K562 (cell line): ENCODE data around the gene MCOLN2. TPM values are rescaled to one million over a fixed set of nuclear protein-coding genes. Genes with fewer than 3 reads are reported as not detected.

Experiments used
- BDP1 ChIP-seq: IDR thresholded peaks from 3 replicates; pipeline ENCODE4 v1.6.1; 2011; ENCODE audit not compliant: insufficient read length, insufficient read depth
- KDM5B ChIP-seq: fragments of 200-600 bp; sonication (generic); IDR thresholded peaks from 2 replicates; pipeline ENCODE4 v1.6.1; 2012; ENCODE audit warnings: low read depth, mild to moderate bottlenecking, moderate library complexity, low read length, control low read depth, inconsistent platforms; ENCODE audit not compliant: insufficient replicate concordance
- SNRNP70 ChIP-seq: fragments of 200-400 bp; formaldehyde crosslinking; optimal IDR thresholded peaks from 2 replicates; pipeline ENCODE3; 2017; ENCODE audit warnings: low read depth, low read length
- ZNF121 ChIP-seq: sonication (generic); formaldehyde crosslinking; conservative IDR thresholded peaks from 2 replicates; pipeline ENCODE4 v1.8.0; 2022; ENCODE audit warnings: missing genetic modification reagents
- ZNF232 ChIP-seq: sonication (generic); formaldehyde crosslinking; IDR thresholded peaks from 2 replicates; pipeline ENCODE4 v1.8.0; 2022; ENCODE audit warnings: mild to moderate bottlenecking, missing genetic modification reagents
- polyA plus RNA-seq, 8 experiments: library from polyadenylated mRNA; depleted of rRNA in 4 of 8; stranded (reverse) in 5 of 8; unstranded in 3 of 8; fragments of >200 nt; fragmentation: Nextera tagmentation in 2 of 8; fragmentation: Illumina TruSeq in 1 of 8; extraction: Ambion mirVana in 2 of 8; extraction: Trizol in 1 of 8; gene quantifications; 2 replicates each; pipeline versions ENCODE4 v1.2.1 to v1.2.3, GENCODE V29; 2011 to 2014; ENCODE audit warnings: inconsistent platforms in 1 of 8, missing spikeins in 1 of 8
- total RNA-seq, 7 experiments: library from RNA; depleted of rRNA in 6 of 7; stranded (reverse); fragments of >200 nt in 6 of 7; fragmentation: Illumina TruSeq in 2 of 7; extraction: Trizol in 2 of 7; gene quantifications; 2 replicates each; pipeline versions ENCODE4 v1.2.1 to v1.2.3, GENCODE V29; 2011 to 2021; ENCODE audit warnings: low replicate concordance in 1 of 7
- TF ChIP-seq, protein P1 (sequence below): fragments of 450-650 bp; formaldehyde crosslinking; conservative IDR thresholded peaks from 2 replicates; pipeline ENCODE4 v1.4.0; 2022; ENCODE audit warnings: mild to moderate bottlenecking, missing genetic modification characterization
- TF ChIP-seq, protein P2 (sequence below): fragments of 250-450 bp; sonication (Bioruptor Pico); IDR thresholded peaks from 2 replicates; pipeline ENCODE4 v1.8.0; 2022; ENCODE audit warnings: inconsistent platforms

Gene MCOLN2
- total and polyA plus RNA-seq, 9 of the 15 experiments (the other 6 are each of a cell fraction or from before 2014, with no cell fraction given): 0.18 TPM; not detected in 8

GRCh38 chr1:84949664-84950063, 47.2 kb downstream of the MCOLN2 start (continued):
- TF ChIP-seq, protein P1, sequence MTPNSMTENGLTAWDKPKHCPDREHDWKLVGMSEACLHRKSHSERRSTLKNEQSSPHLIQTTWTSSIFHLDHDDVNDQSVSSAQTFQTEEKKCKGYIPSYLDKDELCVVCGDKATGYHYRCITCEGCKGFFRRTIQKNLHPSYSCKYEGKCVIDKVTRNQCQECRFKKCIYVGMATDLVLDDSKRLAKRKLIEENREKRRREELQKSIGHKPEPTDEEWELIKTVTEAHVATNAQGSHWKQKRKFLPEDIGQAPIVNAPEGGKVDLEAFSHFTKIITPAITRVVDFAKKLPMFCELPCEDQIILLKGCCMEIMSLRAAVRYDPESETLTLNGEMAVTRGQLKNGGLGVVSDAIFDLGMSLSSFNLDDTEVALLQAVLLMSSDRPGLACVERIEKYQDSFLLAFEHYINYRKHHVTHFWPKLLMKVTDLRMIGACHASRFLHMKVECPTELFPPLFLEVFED (CRISPR knock-in tag): no peak
- TF ChIP-seq ZNF121 (CRISPR knock-in tag) (no peak), SNRNP70 (no peak), BDP1 (no peak), ZNF232 (no peak), KDM5B (no peak)
- TF ChIP-seq, protein P2, sequence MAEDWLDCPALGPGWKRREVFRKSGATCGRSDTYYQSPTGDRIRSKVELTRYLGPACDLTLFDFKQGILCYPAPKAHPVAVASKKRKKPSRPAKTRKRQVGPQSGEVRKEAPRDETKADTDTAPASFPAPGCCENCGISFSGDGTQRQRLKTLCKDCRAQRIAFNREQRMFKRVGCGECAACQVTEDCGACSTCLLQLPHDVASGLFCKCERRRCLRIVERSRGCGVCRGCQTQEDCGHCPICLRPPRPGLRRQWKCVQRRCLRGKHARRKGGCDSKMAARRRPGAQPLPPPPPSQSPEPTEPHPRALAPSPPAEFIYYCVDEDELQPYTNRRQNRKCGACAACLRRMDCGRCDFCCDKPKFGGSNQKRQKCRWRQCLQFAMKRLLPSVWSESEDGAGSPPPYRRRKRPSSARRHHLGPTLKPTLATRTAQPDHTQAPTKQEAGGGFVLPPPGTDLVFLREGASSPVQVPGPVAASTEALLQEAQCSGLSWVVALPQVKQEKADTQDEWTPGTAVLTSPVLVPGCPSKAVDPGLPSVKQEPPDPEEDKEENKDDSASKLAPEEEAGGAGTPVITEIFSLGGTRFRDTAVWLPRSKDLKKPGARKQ (CRISPR knock-in tag): no peak
